ENCODE results near the gene RAD51B.

The RAD51B gene

DNA sequence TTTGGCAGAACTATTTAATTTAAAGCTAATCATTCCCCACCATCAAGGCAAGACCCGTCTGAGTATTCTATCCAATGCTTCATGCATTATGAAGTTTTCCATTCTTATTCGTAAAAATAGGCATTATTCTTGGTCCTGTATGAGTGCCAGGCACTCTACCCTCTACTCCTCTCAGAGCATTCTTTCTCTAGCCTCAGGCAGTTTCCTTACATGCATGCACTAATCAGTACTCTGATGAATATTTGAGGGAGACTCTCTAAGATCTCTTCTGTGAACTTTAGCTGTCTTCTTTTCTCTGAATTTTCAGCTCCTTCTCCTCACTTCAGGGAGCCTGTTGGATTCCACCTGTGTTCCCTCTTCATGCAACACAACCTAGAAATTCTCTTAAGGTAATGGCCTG, 334.7 kb downstream of the RAD51B start:
- no peak for DNase-seq

DNA sequence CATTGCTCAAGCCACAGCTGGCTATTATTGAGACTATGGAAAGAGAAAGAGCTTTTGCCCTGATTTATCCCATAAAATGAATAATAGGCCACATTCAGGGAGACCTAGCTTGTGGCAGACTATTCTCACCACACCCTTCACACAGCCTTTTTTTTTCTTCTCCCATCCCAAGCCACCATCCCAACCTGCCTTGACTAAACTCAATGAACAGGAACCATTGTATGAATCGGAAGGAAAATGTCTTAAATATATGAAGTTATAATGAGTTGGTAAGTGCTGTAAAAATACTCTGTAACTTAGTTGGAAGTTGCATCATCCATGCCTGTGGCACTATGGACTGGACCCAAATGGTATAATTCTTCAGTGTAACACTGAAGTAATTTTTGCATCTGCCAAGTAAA, 338.4 kb downstream of the RAD51B start:
- no peak for DNase-seq

DNA sequence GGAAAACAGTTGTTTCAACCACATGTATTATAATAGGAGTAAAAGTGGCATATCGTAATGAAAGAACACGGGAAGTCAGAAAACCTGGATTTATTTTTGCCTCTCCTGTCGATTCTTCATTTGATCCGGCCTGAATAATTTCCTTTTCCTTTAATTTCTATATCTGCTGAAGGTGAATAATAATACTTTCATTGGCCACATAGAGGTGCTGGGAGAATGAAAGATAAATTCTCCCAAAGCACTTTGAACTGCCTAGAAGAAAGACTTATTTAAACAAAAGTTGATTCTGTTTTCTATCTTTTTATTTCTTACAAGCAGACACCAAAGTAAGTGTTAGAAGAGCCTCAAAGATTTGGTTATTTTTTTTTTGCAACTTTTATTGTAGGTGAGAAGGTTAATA, 339.1 kb downstream of the RAD51B start:
- no peak for DNase-seq

DNA sequence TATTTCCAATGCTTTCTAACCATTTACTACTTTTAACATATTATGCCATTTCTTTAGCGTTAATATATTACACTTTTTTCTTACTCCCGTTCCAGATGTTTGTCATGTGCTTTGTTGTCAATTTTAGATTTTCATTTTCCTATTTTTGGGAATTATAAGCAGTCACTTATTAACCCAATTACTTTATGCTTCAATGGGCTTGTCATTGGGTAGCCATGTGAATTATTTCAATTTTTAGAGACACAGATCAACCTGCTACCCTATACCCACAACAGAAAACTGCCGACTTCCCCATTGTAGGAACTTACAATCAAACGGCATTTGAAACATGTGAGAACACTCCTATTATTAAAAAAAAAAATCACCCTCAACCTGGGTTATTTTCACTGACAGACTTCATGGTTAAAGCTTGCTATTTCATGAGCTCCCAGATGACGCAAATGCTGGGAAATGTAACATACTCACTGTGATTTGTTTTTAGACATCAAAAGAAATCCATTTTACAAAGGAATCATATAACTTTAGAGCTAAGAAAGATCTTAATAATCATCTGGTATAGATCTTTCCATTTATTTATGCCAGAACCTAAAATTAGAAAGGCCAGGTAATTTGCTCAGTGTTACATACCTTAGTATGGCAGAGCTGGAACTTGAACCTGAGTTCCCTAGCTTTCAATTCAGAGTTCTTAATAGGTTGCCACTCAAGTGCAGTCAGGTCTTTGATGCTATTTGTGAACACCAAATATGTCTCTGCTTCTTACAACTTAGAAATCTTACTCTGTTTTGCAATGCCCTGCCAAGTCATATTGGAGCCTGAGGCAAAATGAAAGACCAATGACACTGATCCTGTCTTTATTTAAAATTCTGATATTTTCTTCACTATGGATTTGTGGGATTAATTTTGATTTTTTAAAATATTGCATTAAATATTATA, 340.4 kb downstream of the RAD51B start:
- no peak for DNase-seq

DNA sequence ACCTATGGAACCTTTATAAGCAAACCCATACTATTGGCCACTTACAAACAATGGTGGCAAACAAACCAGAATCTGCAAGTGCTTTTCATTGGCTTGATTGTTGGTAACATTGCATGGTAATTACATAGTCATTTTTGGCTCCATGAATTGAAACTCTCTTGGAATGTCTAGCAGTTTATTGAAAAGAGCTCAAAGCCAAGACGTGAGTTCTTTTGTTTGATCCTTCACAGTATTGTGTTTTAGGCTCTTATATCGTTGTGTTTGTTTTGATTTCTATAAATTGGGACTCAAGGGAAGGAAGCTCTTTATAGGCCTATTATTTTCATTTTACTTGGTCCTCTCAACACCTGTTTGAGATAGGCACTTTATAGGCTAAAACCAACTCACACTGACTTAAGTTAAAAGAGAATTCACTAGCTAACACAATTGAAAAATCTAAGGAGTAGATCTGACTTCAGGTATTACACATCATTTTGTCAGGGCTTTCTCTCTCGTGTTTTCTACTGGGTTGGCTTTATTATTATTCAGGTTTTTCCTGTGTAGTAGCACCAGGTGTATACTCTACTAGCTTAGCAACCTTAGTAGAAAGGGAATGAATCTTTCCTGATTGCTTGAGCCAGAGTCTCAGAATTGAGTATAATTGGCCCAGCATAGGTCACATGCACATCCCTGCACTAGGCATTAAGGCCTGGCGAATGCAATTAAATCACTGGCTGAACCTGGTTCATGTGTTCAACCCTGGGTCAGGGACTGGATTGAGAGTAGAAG, 341.4 kb downstream of the RAD51B start:
- no peak for DNase-seq

DNA sequence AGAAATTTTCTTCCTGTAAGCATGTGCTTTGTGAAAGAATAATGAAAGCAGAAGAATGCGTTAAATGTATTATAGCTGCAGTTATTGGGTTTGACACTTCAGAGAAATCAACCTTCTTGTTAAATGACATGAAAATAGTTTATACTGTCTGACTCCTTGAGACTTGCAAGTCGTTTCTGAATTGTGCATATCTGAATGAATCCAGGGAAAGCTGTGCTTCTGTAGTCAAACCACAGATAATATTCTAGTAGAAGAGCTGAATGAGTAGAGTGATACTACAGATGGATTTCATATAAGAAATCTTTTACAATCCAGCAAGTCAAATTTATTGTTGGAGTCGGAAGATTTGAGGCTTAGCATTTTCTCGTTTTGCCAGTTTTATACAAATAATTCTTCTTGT, 343.3 kb downstream of the RAD51B start:
- DNase-seq: no peak

DNA sequence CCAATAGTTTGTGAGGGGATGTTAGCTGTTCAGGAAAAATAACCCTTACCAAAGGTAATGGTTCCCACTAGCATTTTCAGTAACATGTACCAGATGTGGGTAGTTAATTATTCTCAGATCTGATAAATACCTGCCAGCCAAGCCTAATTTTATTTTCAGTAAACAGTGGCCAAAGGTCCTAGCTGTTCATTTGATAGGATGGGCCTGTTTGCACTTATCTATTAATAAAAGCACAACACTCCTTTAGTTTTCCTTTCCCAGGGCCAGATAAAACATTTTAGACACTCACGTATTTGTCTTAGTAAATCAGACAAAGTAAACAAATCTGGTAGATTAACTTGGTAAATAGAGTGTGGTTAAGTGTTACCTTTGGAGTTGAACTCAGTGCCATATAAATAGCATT, 345.1 kb downstream of the RAD51B start:
- no peak for DNase-seq

DNA sequence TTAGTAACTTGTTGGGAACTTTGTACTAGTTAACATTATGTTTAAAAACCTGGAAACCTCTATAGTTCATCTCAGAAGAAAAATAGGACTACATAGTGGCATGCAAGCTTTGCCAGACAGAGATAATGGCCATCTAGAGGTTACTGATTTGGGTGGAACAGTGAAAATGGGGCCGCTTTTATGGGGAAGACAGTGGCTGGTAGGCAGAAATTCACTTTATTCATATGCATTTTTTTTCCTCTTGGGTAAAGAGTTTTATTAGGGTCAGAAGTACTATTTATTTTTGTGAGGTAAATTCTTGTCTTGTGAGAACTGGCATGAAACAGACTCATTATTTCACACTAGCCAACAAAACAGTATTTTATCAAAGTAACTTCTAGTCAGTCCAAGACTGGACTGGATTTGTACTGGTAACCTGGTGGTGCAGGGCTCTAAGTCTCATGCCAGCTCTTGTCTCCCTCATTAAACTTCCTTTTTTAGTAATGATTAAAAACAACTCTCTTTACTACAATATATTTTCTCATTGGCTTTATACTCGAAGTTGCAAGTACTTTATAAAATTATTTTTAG, 345.8 kb downstream of the RAD51B start:
- no peak for DNase-seq

DNA sequence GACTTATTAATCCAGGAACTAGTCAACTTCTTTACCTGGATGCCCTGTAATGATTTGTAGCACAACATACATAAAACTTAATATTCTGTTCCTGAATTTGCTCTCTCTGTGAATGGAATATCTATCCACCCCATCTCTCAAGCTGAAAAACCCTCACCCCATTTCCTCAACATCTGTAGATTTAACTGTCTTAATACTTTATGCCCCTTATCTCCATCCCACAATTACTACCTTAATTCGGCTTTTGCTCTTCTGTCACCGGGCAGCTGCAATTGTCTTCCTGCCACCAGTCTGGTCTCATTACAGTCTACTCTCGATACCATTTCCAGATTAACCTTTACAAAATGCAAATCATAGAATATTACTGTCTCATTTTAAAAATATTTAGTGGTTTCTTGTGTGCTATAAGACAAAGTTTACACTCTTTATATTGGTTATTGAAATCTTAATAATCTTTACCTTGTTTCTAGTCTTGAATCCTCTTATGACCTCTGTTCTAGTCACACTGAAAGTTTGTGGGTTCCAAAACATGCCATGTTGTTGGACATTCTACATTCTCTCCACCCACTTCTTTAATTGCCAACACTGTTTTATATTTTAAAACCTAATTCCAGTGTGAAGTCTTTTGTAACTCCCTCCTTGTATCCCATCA, 347.3 kb downstream of the RAD51B start:
- no peak for DNase-seq

DNA sequence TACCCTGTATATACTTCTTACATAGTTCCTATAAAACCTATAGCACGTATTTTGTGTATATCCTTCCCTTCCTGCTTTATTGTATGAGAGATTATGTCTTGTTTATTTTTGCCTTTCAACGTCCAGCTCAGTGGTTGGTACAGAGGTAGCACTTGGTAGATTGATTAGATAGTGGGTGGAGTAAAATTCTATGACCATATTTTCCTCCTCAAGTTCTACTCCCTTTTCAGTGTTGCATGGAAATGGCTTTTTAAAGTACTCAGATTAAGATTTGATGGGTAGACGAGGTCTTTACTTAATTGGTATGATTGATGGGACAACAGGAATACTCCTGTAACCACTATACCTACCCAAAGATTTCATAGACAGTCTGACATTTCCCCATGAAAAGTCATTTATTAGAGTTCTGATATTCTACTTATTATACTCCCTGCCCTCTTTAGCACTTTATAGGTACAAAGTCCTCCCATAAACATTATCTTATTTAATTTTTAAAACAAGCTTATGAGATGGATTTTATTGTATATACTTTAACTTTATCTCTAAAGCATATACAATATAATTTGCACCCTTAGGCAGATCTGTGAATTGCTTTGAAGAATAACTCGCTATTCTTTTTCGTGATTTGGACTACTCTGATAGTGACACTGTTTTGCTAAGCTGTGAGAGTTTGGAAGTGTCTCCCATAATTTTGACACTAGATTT, 348.0 kb downstream of the RAD51B start:
- no peak for DNase-seq

DNA sequence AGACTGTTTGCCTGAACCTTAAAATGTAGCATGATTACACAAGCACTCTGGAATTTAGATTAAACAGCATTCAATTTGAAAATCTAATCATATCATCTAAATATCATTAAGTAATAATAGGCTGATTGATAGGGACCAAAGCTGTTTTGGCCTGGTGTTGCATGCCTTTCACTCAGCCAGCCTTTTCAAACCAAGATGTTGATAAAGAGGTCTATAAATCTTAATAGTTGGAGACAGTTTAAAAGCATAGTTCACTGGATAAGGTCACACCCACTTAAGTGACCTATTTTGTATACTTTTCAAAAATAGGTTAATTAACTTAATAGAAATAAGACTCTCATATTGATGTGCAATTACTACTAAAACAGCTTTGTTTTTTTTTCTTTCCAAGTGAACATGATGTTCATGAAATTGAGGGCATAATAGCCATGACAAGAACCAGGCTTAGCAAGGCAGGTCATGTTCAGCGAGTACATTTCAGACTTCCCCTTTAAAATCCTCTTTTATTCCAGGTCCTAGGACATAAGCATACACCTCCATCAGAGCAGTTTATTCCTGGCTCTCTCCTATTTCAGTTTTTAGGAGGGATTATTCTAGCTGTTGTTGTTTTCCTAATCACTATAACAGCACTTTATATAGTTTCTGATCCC, 349.0 kb downstream of the RAD51B start:
- no peak for DNase-seq

DNA sequence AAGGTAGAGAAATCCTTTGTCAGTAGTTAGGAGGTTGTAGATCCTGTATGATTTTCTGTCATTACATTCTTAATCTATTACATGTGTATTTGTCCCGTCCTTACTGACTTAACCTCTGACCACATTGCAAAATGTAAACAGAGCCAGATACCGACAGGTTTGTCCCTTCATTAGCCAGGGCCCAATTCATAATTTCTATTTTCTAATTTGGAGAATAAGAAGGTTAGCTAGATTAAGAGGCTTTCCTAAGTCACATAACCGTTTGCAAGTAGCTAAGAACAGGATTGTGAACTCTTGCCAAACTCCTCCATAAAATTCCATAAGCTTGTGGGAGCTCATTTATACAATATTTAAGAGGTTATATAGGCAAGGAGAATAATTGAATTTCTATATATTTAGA, 352.6 kb downstream of the RAD51B start:
- DNase-seq: no peak

DNA sequence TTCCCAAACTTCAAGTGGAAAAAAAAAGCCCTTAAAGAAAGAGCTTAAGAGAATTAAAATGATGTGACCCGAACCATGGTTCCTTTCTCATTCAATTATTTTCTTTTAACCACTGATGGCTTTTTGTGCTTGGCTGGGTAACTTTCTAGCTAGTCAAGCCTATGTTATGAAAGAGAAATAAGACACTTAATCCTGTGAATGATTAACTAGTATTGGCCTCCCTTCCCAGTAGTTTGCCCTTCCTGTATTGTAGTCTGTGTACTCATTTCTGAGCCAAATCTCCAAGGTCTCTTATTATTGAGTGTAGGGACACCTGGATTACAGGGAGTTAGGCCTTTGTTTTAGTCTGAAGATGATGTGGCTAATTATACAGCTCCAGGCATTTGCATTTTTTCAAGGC, 353.0 kb downstream of the RAD51B start:
- no peak for DNase-seq

DNA sequence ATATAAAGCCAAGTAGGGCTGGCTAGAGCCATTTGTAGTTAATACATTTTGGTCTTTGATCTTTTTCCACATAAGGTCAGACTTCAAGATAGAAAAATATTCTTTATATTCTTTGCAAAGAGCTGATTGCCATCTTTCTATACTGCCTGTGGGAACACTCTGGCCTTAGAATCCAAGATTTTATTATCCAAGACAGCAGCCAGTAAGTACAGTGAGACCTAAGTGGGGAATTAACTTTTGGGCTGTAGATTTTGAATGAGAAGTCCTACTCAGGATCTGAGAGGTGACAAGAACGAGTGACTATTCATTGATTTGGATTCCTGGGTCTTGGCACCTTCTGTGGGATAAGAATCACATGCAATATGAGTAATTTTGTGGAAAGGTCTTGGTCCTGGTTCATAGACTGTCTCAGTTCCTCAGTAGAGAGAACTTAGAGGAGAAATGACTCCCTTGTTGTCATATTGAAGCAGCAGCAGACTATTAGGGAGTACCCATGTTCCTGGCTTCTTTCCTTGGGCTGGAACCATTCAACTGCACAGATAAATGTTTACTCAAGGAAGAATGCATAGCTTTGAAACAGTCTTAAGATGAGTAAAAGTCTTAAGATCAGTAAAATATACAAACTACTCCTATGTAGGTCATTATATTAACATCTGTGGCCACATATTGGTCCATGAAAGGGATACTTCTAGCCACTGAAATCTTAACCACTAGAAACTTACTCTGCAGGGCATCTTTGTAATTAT, 353.8 kb downstream of the RAD51B start:
- DNase-seq: no peak

DNA sequence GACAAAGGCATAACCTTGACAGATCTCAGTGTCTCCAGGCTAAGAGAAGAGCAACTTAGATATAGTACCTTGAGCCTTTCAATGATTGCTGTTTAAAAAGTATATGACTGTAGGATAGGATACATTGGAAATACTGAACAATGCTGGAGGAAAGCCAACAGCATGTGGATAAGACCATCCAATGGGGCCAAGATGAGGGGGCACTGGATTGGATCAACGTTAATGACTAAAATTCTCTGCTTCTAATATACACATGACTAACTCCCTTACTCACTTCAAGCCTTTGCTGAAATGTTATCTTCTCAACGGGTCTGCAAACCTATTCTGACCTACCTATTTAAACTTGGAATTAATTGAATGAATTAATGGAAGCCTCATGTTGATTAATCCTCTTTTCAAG, 354.9 kb downstream of the RAD51B start:
- no peak for DNase-seq

DNA sequence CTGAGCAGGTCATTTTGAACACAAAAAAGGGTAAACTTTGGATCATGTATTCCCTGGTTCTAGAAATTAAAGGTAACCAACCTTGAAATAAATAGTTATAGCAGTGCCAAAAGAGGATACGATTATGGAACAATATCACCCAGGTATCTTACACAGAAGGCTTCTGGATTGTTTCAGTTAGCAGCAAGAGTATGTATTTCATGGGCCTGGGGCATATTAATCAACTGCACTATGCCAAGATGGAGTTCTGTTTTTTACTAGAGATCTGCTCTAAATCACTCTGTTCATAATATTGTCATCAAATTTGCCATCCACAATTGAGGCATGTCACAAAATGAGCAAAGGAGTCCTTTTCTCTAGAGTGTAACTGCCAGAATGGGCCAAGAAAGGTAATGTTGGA, 357.1 kb downstream of the RAD51B start:
- no peak for DNase-seq

DNA sequence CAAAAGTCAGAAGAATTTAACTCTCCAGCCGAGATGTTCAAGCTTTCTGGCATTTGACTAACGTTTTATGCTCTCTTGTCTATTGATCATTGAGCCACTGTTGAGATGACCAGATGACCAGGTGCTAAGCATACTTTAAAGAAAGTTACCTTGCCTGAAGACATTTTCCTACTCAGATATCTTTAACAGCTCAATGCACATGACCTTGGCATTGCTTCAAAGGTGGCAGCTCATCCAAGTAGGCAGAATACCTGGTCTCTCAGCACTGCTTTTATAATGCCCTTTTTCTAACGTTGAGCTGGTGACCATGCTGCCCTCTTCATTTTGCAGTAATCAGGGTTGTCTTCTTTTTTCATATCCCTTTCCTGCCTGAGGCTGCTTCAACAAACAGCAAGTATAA, 358.1 kb downstream of the RAD51B start:
- DNase-seq: no peak

DNA sequence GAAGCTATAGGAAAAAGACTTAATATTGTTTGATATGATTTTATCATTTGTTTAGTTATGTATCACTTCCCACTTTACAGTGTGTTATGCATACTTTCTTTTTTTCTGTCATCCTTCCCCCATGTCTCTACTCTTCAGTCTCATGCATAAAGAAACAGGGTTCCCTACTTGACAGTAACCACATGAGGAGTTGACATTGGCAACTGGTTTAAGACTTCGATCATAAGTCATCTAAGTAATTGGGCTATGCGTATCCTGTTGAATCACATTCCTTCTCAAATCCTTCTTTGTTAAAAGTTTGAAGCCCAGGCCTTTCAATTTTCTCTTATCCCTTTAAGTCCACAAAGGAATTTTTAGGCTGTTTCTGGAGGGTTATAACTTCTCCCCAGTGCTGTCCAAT, 358.7 kb downstream of the RAD51B start:
- no peak for DNase-seq

DNA sequence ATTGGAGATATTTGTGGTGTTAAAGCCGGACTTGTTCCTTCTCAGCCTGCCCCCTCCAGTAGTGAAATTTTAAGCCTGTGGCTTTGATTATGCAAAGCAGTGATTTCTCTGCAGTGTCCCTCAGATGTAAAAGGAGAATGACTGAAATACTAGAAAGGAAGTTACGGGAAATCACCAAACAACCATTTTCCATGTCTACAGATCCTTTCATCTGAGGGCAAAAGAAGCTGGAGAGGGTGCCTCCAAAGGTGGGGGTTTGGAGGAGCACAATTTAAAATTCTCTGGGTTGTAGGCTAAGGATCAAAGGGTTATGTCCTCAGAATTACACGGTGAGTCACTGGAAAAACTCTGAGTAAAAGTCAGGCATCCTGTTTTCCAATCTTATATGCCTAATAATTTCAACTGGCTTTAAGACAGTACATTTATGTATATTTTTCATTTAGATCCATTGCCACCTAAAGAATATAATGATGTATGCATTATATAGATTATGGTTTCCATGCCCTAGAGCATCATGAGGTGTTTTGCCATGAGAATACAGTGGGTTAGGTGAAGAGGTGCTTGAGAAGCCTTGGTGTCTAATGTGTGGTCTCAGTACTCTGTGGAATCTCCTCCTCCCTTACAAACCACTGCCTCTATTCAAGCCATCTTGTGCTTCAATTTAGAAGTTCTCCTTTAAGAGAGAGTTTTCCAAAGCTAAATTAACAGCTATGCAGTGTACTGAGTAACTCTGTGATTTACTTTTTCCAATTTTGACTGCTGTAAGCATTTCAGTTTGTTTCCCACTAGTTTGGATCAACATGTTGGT, 362.1 kb downstream of the RAD51B start:
- no peak for DNase-seq

DNA sequence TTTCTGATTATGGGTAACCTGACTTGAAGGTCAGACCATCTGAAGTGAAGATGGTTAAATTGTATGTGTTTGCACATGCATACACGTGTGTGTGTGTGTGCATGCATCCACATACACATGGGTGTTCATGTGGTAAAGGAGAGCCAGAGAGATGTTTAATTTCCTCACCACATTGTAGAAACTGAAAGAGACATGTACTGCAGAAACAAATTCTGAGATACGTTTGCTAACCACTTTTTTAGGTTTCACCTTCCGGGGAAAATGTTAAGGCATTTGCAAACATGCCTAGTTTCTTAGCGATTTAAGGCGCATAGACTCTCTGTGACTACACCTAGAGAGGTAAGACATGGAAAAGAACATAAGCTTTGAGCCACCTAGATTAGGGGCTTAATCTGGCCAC, 362.9 kb downstream of the RAD51B start:
- no peak for DNase-seq

Measured in NCI-H2081 (cell line).